GM21447 (cell line): ENCODE results near the gene MEA1.

Experiments used
- ATAC-seq: cut with Tn5 transposase; IDR thresholded peaks from one replicate; pipeline ENCODE4 v1.9.1; 2021; ENCODE audit not compliant: unreplicated experiment

Gene MEA1

DNA sequence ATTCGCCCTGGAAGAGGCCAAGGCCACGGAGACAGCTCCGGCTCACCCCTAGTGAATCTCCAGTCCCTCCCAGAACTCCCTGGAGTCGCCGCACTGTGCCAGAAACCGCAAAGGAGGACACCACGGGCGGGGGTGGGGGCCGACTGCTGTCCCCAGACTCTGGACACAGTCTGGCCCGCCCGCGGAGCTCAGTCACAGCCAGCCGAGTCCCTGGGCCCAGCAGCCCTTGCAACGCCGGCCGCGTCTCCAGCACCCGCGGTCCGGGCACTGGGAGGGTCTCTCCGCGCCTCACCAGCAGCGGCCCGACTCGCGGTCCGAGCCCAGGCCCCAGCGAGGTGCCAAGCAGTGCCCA, 35.3 kb downstream of the MEA1 start:
- peak; percentile 16 for ATAC-seq

DNA sequence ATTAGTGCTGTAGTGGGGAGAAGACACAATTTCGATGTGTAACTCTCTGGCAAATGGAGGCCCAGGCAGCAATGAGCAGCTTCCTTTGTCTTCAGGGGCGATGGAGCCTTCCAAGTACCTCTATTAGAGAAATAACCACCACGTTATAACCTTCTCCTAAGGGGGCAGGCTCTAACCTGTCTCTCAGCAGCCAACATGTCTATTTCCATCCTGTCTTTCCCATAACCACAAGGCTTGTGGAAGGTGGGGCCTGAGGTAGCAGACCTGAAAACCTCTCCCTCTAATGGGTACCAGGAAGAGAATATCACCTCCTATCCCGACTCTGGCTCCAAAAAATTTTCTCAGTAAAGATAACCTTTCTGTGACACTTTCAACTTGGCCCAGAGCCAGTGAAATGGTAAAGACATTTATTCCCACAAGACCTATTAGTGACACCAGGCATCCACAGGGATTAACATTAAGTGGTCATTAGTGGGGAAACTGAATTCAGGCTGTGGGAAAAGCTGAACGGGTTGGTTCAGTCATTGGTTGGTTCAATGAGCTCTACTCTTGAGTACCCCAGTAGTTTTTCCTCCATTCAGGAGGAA, 38.7 kb downstream of the MEA1 start:
- no peak for ATAC-seq

DNA sequence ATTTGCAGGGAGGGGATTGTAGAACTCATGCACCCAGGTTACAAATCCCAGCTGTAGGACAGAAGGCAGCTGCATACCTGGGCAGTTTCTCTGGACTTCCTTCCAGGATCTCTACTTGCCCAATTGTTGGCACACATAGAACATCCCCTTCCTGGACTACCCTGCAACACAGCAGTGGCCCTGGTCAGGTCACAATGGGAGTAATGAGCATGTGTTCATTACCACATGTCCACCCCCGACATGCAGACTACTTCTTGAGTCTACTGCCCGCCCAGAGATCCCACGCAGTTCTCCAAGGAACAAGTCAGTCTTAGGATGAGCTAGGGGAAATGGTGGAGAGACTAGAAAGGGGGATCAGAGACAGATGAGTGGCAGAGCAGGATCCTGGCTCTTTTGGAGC, 39.8 kb downstream of the MEA1 start:
- no peak for ATAC-seq

DNA sequence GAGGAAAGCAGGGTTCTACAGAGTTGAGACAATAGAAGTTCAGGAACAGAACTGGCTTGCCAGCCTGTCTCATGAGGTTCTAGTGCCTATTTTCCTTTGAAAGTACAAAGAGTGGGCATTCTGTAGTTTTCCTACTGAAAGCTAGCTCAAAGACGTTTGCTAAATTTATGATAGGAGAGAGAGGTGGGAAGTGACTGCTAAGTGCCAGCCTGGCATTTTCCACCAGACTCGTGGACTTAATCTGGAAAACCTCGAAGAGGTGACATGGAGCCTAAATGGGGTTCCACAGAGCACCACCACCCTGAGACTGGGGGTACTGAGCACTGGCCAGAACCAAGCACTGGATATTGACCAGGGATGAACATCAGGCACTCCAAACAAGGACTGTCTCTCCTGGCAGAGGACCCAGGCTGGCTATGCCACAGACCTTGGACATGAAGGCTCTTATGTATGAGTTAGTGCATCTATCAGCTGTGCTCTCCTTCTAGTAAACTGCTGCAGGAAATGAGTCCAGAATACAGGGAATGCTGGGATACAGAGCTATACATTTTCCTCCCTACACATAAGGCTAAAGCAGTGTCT, 41.9 kb downstream of the MEA1 start:
- ATAC-seq: no peak

DNA sequence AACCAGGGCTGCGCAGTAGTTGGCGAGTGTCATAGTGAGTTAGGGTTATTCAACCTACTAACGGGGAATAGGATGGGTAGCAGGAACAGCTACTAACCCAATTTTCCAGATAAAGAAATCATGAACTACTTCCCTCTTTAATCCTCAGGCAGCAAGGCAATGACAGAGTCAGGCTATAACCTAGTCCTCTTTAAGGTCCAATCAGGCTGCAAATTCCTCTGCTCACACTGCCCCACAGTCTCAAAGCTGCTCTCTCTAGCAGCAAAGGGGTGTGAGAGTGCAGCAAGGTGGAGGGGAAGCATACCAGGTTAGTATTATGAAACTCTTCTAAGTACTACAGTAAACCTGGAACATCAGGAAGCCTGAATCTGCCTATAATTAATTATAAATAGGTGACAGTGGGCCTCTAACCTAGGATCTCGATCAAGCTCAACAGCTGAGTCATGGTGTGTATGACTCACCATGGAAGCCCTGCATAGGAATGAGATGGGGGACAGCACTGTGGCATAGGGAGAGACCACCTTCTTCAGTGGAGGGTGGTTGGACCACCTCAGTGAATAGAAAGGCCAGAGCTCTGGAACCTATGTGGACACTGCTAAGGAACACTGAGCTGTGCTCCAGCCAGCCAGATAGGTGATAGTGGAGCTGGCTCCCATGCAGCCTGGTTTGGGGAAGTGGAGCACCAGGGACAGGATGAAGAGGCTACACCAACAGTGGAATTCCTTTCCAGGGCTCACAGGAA, 42.7 kb downstream of the MEA1 start:
- no peak for ATAC-seq

DNA sequence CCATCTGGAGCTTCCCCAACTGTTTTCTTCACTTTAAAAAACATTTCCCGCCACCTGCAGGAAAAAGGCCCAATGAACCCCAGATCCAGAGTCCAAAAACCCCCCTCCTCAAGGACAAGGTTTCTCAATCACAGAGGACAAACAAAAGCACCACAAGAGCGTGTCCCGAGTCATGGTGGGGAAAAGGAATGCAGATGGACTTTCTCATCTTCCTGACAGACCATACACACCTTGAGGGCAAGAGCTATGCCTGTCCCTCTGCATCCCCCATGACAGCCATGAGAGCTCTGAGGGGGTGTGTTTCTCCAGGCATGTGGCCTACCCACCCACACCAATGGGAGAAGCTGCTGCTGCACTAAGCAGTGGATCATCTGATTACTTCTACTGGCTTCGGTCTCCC, 43.8 kb downstream of the MEA1 start:
- ATAC-seq: no peak

DNA sequence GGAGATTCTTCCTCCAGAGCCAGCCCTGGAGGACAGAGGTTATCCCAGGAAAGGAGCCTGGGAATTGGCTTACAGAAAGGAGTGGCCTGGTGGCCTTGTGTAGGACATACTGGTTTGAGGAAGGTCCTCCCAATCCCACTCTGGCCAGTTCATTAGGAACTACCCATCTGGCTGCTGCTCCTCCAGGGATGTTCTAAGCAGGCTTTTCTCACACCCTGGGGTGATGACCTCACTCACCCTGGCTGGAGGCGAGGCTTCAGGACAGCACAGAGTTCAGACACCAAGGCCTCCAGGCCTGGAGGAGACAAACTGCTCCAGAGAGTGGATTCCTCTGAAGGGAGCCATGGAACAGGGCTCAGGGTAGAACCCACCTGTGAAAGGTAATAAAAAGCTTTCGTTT, 44.3 kb downstream of the MEA1 start:
- ATAC-seq: no peak

DNA sequence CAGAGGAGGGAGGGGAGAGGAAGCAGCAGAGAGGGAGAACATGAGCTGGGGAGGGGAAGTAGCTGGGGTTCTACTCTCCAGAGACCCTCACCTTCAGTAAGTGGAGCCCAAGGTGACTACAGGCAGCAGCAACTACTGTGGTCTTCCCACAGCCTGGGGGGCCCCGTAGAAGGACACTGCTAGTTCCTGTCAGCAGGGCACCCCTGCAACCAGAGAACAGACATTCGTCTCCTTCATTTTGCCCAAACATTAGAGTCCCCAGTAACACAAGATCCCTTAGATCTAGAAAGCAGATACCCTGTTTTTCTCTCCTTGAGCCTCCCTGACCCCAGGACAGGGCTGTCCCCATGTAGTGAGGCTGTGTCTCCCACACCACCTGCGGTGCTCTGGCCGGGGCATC, 45.0 kb downstream of the MEA1 start:
- no peak for ATAC-seq

DNA sequence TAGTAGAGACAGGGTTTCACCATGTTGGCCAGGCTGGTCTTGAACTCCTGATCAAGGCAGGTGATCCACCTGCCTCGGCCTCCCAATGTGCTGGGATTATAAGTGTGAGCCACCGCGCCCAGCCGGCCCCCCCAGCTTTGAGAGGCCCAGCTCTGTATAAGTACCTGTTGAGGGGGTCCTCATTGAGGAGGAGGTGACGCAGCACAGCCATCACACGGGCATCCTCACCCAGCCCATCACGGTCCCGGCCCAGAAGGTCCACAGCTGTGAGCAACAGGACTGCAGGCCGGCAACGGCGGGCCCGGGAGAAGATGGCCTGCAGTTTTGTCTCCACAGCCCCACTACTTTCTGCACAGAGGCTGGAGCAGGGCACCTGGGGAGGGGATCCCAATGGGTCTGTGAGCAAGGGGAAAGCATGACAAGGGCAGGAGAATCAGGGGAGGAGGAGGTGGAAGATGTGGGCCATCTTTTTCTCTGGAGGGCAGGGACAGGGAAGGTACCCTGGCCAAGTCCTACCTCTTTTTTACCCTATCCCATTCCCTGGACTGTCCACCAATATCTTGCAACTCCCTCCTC, 45.5 kb downstream of the MEA1 start:
- no peak for ATAC-seq

DNA sequence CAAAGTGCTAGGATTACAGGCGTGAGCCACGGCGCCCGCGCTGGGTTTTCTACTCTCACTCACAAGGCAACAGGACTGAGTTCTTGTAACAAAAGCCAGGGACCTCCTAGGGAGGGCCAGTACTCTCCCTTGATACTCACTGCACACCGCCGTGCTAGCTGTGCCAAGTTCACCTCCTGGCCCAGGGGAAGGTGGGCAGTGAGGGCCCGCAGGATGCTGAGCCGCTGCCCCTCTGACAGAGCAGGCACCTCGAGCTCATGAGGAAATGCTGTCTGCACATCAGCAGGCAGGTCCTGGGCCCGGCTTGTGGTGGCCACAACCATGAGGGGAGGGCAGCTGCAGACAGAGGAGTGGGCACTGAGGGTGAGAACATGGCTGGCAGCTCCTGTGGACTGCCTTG, 46.5 kb downstream of the MEA1 start:
- no peak for ATAC-seq

DNA sequence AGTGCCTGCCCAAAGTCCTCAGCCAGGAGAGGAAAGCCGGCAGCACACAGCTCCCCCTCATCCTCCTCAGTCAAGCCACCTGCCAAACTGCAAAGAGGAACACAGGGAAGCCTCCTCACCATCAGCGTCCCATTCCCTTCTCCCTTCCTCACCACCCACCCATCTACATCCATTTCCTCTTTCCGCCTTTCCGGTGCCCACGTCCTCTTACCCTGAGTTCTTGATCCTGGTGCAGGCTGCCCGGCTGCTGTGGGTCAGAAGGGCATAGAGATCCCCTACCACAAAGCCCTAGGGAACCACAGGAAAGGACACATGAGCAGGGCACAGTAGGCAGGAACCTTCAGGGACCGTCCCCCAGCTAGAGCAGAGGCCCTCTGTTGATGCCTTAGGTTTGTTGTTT, 47.2 kb downstream of the MEA1 start:
- no peak for ATAC-seq

DNA sequence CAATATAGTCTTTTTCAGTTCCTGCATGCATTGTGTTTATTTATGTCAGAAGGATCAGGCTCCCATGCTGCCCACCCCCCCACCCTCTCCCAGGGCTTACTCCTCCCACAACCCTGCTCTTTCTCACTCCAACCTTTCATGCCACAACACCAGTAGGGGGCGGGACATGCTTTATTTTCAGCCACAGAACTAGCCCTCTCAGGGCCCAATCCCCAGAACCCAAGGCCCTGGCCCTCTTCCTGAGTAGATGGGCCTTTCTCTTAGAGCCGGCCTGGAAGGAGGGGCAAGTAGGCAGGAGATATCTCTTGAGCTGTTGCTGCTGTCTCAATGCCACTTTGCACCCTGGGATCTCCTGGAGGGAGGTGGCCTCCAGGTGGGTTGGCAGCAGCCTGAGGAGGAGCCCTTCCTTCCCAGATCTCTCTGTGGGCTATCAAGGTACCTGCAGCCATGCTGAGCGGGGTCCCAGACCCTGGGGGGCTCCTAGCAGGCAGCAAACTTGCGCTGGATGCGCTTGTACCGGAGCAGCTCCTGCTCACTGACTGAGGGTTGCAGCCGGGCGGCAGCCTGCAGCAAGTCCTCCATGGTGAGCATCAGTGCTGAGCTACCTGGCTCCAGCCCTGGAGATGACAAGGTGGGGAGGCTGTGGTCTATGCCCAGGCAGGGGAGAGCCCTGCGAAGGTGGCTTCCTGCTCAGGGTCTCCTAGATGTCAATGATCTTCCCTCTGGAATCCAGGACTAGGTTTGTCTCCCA, 49.7 kb downstream of the MEA1 start:
- no peak for ATAC-seq

DNA sequence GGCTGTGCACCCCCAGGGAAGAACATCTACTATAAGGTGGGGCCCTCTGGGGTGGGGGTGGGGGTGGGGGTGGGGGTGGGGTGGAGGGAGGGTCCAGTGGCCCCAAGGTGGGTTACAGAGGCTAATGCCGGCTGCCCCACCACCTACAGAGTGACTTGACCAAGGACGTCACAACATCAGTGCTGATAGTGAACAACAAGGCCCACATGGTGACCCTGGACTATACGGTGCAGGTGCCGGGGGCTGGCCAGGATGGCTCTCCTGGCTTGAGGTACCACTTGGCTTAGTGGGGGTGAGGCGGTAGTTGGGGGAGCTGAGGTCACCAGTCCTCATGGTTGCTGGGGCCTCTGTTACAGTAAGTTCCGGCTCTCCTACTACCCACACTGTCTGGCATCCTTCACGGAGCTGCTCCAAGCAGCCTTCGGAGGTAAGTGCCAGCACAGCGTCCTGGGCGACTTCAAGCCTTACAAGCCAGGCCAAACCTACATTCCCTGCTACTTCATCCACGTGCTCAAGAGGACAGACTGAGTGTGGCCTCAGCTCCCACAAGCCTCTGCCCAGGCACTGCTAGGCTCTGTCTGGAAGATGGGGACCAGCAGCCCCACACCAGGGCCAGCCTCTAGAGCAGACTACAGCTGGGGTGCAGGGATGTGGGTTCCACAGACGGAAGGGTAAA, 50.4 kb downstream of the MEA1 start:
- ATAC-seq: no peak

DNA sequence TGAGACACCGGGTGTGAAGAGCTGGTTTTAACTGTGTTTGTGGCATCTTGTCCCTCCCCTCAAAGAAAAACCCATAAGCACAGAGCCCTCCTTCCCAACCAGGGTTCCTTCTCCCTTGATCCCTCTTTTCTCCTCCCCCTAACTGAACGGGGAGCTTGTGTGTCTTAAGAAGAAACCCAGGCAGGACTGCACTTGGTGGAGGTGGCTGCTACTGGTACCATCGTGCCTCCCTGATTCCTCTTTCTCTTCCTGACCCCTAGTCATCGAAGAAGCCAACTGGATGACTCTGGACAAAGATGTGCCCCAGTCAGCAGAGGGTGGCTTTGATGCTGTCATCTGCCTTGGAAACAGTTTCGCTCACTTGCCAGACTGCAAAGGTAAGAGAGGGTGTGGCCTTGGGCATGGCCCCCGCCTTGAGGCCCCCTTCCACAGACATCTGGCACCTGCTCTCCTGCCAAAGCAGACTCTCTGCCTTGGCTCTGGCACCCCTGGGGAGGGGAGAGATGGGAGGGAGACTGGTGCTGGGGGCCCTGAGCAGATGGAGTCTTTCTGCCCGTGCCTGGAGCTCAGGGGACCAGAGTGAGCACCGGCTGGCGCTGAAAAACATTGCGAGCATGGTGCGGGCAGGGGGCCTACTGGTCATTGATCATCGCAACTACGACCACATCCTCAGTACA, 51.1 kb downstream of the MEA1 start:
- ATAC-seq: no peak

DNA sequence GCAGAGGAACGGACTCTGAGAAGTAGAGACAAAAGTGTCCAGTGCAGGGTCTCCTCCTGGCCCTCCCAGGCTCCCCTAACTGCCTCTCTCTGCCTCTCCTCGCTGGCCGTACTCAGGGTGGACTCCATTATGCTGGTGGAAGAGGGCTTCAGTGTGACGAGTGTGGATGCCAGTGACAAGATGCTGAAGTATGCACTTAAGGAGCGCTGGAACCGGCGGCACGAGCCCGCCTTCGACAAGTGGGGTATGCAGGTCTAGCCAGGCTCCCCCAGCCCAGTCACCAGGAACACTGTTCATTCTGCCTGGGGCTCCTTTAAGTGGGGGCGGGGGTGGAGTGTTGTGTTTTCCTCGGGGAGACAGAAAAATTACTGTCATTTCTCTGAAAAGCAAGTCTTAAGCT, 51.6 kb downstream of the MEA1 start:
- ATAC-seq: no peak
